ENCODE data around the gene TSSK2. TPM values are rescaled to one million over a fixed set of nuclear protein-coding genes. Genes with fewer than 3 reads are reported as not detected.

TSSK2 gene
- total RNA-seq, 2 donors from 2014 or later, result 0.20 to 0.29 TPM

Other genes with a start within 250 kb of the TSSK2 start
- gene DGCR6, start 225.0 kb upstream of the TSSK2 start, total RNA-seq, result 10 to 100 TPM in 1 of 2 donors, 1 to 10 TPM in 1; 6.2 to 11.3 TPM
- gene PRODH, start 195.0 kb upstream of the TSSK2 start, total RNA-seq, result not detected
- 10 to 100 TPM; 37.7 TPM for gene DGCR2, start 8.9 kb upstream of the TSSK2 start, total RNA-seq
- 10 to 100 TPM; 34.7 to 46.5 TPM for gene ESS2, start 13.3 kb downstream of the TSSK2 start, total RNA-seq
- gene GSC2, start 19.0 kb downstream of the TSSK2 start, total RNA-seq, result not detected
- gene SLC25A1, start 47.4 kb downstream of the TSSK2 start, total RNA-seq, result 10 to 100 TPM; 18.4 to 21.3 TPM
- gene CLTCL1, start 160.4 kb downstream of the TSSK2 start, total RNA-seq, result 1 to 10 TPM in 1 of 2 donors, under 1 TPM in 1; 0.16 to 1.0 TPM

All from T-helper 17 cell (primary cell).